ENCODE results near the gene PCGF2.
A peak's percentile ranks its signal among the peaks of the same experiment; 100 is the strongest.
"Not testable (repeated sequence)": the region's sequence is repeated elsewhere in the genome, so short reads cannot be mapped to it uniquely, and the experiment has no call there.

Gene PCGF2

DNA sequence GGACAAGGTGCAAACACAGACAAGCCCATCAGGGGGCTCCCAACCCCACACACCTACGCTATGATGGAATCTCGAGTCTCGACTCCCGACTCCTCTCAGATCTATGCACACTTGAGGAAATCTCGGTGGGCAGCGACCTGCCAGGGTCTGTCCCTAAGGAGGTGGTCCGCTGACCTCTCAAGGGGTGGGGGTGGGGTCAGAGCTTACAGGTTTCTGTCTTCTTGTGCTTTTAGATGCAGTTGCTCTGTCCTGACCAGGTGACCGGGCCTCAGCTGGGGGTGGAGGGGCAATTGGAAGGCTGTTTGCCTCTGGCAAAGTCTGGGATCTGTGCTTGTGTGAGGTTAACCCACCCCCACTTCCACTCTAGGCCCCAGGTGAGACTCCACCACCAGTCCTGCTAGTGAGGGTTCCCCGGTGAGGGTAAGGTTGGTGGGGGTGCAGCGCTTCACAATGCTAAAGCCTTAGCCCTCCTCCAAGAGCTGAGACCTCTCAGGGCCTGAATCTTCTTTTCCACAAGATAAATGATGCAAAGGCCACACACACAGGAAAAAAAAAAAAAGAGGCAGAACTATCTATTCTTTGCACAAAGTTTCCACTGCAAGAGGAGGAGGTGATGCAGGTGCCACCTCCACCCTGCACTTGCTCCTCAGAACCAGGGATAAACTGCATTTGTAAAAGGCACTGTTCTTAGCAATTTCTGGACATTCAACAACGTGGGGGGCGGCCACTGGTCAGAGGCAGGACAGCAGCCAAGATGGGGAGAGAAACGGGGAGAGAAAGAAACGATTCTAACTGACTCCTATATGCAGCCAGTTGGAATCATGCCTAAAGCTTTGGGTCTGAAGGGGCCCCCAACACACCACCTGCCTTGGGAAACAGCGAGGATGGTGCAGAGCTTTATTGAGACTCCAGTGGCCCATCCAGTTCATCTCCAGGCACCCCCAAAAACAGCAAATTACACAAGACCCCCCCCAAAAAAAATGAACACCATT is 13.9 kb downstream of the PCGF2 start:
- DNase-seq, result no peak

DNA sequence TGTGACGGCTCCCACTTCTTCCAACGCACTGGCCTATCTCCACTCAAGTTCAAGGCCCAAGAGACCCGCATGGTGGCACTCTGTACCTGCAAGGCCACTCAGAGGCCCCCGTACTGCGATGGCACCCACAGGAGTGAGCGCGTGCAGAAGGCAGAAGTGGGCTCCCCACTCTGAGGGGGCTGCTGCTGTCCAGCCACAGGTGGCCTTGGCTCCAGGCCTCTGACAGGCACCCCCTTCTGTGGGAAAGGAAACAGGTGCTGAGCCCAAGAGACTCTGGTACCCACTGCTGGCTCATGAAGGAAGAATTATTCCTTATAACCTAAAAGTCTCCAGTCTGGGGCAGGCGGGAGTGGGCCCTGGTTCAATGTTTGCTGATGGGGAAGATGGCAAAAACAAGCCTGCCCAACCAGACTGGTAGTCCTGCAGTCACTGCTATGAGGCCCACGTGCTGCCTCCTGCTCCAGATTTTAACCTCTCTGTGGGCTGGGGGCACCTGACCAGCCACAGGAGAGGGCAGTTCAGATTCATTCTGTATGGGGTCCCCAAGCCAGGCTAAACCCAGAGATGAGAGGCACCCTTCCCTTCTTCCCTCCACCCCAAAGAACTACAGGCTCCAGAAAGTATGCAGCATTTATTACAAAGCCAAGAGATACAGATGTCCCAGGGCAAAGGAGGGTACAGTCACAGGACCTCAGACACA is 14.7 kb downstream of the PCGF2 start:
- no peak for DNase-seq

DNA sequence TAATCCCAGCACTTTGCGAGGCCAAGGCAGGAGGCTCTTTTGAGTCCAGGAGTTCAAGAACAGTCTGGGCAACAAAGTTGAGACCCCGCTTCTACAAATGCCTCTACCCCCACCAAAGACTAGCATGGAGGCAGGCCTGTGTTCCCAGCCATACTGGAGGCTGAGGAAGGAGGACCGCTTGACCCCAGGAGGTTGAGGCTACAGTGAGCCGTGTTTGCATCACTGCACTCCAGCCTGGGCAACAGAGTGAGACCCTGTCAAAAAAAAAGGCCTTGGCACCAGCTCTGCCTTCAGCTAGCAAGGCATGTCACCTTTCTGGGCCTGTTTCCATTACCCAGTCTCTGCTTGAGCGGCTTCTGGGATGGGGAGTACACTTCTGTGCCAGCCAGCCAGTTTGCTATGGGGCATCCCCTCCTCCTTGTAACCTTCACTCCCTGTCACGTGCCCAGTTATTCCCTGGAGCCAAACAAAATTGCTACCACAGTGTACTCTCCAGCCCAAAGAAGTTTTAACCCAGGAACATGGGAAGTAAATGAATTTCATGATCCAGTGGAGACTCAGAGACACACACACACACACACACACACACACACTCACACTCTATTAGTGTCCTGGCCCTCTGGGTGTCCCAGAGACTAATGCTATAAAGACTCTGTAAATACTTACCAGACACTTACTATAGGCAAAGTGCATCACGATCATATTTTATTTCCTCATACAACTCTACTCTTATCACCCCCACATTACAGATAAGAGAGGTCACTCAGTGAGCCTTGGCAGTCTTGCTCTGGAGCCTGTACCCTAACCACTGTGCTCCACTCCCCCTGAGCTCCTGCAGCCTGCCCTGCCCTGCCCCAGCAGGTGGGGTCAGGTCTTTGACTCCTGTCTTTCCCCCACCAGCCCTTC is 15.5 kb downstream of the PCGF2 start:
- no peak for DNase-seq

DNA sequence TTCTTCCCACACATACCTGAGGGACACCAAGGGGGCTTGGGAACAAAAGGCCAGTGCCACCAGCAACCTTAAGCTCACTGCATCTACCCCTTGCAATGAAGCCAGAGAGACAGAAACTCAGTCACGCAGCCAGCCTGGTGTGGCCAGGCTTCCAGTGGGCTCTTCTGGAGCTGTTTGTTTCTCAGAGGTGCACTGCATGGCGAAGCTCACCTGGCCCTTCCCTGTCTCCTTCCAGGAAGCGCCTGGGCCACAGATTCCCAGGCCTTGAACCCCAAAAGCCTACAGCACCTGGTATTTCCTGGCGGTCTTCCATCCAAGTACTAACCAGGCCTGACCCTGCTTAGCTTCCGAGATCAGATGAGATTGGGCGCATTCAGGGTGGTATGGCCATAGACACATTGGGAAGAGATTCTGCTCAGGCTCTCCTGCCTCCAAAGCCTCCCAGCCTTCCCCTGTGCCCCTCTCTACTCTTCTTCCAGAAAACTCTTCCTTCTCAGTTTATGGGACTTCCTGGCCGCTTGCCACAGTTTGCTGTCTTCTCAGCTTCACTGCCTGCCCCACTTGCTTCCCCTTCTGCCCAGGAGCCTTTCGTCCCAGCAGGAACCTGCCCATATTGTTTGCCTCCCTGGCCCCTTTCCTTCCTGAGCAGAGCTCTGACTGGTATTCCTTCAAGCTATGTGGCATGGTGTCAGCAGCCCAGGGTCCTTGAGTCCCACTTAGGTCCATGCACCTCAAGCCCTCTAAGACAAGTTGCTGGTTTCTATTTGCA is 16.4 kb downstream of the PCGF2 start:
- no peak for DNase-seq

DNA sequence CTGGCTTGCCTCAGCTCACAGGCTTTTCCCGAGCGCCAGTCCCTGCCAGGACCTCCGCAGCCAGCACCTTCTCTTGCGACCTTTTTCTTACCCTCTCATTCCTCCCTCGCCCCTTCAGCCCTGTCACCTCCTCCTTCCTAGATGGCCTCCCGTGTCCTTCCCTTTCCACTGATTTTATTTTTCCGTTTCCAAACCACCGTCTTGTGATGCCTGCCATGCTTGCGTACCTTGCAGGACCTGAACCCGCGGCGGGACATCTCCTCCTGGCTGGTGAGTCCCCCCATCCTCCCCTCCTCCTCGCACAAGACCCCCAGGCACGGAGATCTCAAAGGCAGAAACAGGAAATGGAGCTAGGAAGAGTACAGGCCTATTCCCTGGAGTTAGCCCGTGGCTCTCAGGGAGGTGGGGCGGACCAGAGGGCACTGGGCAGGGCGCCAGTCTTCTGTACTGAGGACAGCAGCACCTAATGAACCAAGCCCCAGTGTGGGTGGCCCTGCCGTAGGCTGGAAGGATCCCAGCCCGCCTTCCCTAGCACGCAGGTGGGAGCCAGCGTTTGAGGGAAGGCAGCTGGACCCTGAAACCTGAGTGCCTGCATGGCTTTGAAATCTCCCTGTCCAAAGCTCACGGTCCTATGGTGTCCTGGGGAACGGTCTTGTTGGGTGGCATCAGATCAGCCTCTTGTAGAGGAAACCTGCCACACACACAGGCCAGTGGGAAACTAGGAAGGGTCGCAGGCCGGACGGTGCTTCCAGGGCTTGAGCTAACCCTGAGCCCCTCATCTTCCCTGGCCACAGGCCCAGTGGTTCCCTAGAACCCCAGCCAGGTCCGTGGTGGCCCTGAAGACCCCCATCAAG is 17.4 kb downstream of the PCGF2 start:
- peak; percentile 43 for DNase-seq

DNA sequence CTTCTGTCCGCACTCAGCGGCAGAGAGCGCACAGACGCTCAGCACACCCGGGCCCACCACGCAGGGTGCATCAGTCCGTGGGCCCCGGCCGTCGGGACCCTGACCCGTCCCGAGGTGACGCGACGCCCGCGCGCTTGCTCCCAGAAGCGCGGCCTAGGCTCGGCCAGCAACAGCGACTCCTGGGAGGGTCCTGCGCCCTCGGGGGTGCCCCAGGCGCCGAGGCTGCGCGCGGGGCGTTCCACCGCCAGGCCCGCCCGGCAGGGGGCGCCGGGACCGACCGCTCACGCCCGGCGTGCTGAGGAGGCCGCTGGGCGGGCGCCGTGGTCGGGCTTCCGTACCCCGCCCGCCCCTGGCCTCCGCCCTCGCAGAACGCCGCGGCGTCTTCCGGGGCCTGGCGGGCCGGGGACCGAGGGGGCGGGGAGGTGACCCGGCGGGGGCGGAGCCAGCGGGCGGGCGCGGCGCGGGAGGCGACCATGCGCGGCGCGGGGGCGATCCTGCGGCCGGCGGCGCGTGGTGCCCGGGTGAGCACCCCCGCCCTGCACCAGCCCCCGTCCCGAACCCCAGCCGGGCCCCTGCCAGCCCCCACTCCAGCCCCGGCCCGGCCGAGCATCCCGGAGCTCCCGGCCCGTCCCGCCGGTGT is 18.1 kb downstream of the PCGF2 start, which contains the start of gene CISD3:
Gene CISD3 (plus strand): TSS at position 456 of the 640 bp plus-strand sequence. CDS start 18 bp downstream, at position 474.
- peak; percentile 86 for DNase-seq

DNA sequence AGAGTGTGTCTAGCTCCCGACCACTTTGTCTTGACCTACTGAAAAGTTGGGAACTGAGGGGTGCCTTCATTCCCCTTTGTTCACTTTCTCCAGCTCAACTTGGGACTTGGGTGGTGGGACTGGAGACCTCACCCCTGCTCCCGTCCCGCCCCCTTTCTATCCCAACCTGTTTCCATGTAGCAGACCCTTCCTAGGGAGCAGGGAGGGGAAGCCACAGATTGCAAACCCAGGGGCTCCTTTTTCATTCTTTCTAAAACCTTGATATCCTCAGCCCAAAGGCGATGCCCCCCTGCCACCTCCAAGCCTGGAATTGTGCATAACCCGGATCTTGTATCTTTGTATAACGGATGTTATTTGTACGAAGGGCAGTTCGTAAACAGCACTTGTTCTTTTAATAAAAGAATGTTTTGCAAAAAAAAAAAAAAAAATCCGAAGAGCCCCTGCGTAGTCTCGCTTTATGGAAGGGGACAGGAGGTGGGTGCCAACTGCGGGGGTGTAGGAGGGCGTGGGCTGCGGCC is 18.7 kb downstream of the PCGF2 start:
- no peak for DNase-seq

DNA sequence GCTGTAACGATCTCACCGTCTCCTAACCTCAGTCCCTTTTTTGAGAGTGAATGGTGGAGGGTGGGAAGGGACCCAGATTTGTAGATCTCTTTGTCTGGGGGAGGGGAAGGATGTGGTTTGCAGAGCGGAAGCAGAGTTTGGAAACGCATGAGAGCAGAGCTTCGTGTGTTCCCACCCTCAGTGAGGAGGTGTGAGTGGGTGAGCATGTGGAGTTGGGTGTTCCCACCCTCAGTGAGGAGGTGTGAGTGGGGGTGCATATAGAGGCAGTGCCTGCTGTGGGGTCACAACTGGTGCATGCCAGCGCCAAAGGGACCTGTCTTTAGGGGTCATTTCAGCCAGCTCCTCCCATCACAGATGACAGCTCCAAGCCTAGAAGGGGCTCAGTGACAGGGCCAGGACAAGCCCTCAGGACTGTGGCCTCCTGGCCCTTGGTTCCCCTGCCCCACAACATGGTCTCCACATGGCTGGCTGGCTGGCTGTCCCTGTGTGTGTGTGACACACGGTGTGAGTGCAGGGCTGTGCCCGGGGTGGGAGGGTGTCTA is 19.8 kb downstream of the PCGF2 start:
- no peak for DNase-seq

DNA sequence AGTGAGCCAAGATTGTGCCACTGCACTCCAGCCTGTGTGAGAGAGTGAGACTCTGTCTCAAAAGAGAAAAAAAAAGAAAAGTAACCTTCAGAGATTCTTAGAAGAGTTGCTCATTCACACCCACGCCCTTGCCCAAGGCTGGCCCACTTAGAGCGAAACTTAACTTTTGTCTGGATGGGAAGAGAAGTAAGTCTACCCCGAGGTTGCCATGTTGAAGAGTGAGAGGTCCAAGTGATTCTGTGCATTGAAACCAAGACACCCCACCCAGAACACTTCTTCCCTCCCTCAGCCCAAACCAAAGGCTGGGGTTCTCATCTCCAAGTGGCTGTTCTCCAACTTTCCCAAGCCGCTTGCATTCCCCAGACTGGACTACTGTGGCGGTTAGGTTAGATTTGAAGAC is 20.4 kb downstream of the PCGF2 start:
- no peak for DNase-seq

DNA sequence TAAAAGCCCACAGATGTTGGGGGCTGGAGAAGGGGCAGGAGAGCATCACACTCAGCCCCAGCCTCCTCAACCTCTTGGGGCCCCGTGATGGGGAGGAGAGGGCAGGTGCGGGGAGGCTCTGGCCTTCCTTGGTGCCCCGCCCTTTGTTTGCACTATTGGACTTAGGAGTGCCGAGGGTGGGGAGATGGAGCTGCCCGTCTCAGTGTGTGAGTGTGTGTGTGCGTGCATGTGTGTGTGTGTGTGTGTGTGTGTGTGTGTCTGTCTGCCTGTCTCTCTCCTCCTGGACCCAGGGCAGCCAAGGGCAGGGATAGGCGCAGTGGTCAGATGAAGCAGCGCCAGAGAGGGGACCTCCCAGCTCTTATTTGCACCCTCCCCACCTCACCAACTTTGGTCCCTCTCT is 22.0 kb downstream of the PCGF2 start:
- not testable (repeated sequence) for DNase-seq

DNA sequence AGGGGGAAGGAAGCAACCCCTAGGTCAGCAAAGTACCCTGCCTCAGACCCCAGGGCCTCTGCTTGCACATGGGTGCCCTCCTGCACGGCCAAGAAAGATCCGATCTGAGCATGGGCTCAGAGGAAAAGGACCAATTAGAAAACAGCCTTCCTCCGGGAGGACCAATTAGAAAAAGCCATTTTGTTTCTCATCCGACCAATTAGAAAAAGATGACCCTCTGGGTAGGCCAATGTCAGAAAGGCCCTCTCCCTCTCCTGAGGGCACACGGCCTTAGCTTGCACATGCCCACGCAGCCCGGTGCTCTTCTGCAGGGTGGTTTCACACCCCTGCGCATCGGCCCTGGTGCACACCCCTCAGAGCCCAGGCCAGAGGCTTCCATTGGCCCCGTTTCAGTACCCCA is 23.1 kb downstream of the PCGF2 start:
- no peak for DNase-seq

DNA sequence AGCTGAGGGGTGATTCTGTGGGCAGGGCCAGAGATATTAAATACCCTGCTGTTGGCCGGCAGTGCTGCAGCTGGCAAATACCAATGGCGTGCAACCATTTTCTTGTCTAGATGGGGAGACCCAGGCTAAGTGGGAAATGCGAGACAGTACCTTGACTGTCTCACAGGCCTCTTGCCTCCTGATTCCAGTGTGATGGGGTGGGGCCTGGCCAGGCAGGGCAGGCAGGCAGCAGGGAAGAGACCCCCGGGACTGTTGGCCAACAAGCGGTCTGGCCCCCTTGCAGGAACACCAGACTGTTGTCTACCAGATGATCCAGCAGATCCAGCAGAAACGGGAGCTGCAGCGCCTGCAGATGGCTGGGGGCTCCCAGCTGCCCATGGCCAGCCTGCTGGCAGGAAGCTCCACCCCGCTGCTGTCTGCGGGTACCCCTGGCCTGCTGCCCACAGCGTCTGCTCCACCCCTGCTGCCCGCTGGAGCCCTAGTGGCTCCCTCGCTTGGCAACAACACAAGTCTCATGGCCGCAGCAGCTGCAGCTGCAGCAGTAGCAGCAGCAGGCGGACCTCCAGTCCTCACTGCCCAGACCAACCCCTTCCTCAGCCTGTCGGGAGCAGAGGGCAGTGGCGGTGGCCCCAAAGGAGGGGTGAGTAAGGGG is 23.7 kb downstream of the PCGF2 start:
- DNase-seq, result no peak

DNA sequence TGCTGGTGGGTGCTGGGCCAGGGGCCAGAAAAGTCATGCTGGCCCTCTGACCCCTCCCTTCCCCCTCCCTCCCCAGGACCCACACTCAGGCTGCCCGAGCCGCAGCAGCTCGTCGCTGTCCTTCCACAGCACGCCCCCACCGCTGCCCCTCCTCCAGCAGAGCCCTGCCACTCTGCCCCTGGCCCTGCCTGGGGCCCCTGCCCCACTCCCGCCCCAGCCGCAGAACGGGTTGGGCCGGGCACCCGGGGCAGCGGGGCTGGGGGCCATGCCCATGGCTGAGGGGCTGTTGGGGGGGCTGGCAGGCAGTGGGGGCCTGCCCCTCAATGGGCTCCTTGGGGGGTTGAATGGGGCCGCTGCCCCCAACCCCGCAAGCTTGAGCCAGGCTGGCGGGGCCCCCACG is 26.3 kb downstream of the PCGF2 start:
- DNase-seq, result no peak

DNA sequence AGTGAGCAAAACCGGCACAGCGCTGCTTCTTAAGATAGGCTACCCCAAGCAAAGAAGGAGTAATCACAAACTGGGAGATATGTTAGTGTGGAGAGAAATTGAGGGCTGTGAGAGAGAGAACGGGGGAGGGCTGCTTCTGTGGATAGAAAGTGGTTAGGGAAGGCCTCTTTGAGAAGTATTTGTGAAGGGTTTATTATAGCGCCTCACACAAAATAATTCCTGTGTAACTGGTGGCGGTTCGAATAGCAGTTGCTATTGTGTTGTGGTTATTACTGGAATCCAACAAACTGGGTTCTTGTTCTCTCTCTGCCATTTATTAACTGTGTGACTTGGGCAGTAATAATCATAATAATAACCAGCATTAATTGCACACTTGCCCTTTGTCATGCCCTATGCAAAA is 27.2 kb downstream of the PCGF2 start:
- no peak for DNase-seq

DNA sequence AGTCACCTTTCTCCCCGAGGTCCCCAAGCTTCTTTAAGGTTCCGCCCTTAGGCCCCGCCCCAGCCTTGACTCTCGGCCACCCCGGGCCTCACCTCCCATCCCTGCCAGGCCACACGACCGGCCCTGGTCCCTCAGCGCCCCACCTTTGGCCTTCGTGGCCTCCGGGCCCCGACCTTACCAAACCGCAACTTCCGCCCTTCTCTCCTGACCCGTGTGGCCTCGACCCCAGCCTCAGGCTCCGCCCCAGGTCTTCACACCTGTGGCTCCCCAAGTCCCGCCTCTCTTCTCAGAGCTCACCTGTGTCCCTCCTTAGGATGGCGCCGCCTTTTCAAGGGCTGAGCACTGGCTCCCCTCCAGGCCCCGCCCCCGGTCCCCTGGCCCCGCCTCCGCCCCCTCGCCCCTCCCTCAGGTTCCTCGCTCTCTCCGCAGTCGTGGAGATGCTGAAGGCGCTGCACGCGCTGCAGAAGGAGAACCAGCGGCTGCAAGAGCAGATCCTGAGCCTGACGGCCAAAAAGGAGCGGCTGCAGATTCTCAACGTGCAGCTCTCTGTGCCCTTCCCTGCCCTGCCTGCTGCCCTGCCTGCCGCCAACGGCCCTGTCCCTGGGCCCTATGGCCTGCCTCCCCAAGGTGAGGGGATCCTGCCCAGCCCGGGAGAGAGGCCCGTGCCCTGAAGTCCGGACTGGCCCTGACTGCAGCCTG is 28.0 kb downstream of the PCGF2 start:
- no peak for DNase-seq

DNA sequence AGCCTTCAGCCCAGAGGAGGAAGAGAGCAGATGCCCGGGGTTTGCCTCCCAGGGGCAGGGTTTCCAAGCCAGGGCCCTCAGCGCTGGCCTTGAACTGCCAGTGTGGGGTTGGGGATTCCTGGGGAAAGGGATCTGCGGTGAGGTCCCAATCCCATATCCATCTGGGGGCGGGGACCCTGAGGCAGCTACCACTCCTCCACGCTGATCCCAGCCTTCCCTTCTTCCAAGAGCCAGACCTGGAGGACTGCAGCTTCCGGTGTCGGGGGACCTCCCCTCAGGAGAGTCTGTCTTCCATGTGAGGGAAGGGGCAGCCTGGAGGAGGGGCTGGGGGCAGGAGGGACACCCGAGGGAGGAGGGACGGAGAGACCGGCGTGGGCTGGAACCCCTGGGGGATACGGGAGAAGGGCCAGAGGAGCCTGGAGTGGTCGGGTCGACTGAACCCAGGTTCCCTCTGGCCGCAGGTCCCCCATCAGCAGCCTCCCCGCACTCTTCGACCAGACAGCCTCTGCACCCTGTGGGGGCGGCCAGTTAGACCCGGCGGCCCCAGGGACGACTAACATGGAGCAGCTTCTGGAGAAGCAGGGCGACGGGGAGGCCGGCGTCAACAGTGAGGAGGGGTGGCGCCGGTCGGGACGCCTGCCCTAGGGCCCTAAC is 28.7 kb downstream of the PCGF2 start:
- DNase-seq, result no peak

DNA sequence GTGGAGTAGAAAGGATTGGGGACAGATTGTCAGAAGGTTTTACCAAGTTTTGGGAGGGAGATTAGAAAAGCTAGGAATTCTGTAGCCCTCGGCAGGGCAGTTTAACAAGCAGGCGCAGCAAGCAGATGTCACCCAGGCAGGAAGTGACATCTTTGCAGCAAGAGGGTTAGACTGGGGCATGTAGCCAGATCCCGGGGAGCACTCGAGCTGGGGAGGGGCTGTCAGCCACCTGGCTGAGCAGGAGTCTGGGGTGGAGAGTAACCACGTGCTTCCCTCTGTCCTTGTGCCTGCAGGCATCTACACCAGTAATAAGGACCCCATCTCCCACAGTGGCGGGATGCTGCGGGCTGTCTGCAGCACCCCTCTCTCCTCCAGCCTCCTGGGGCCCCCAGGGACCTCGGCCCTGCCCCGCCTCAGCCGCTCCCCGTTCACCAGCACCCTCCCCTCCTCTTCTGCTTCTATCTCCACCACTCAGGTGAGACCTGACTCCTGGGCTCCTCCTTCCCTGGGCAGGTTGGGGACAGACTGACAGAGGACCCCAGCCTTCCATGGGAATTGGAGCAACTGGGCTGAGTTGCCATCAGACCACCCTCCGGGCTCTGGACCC is 30.9 kb downstream of the PCGF2 start:
- DNase-seq, result no peak
